Endodermal cell (in vitro differentiated cells): ENCODE measurements around the gene MSH3. TPM values are rescaled to one million over a fixed set of nuclear protein-coding genes. Genes with fewer than 3 reads are reported as not detected.

Source experiments
- DNase-seq: peaks from one replicate; pipeline ENCODE4 v3.0.0-alpha.2; 2017
- H3K27ac ChIP-seq: 2 replicates; pipeline ENCODE4 v1.5.1; 2013; ENCODE audit warnings: mild to moderate bottlenecking, low read depth, low read length, moderate library complexity
- H3K27me3 ChIP-seq: 2 replicates; pipeline ENCODE4 v1.6.1; 2013; ENCODE audit warnings: mild to moderate bottlenecking, low read length, moderate library complexity; ENCODE audit not compliant: insufficient read depth, control insufficient read depth, poor library complexity, severe bottlenecking
- H3K36me3 ChIP-seq: 2 replicates; pipeline ENCODE4 v1.7.0; 2013; ENCODE audit warnings: mild to moderate bottlenecking, low read length, moderate library complexity; ENCODE audit not compliant: control insufficient read depth, insufficient read depth
- H3K4me1 ChIP-seq: one replicate; pipeline ENCODE4 v1.7.0; 2013; ENCODE audit warnings: low read length; ENCODE audit not compliant: control insufficient read depth, insufficient read depth
- H3K4me3 ChIP-seq: 2 replicates; pipeline ENCODE4 v1.5.1; 2013; ENCODE audit warnings: mild to moderate bottlenecking, low read length, moderate library complexity
- H3K9ac ChIP-seq: 2 replicates; pipeline ENCODE4 v1.6.1; 2013; ENCODE audit warnings: mild to moderate bottlenecking, low read length, moderate library complexity; ENCODE audit not compliant: poor library complexity, severe bottlenecking; ENCODE audit errors: extremely low read depth
- H3K9me3 ChIP-seq: 2 replicates; pipeline ENCODE4 v1.6.1; 2013; ENCODE audit warnings: mild to moderate bottlenecking, low read length, moderate library complexity; ENCODE audit not compliant: control insufficient read depth
- H3K27ac Mint-ChIP-seq: 2 replicates; pipeline ENCODE4 v1.8.0; 2020; ENCODE audit warnings: mixed read lengths
- H3K27me3 Mint-ChIP-seq: 2 replicates; pipeline ENCODE4 v1.8.0; 2021; ENCODE audit warnings: mild to moderate bottlenecking, mixed read lengths; ENCODE audit not compliant: insufficient read depth
- H3K36me3 Mint-ChIP-seq: 2 replicates; pipeline ENCODE4 v1.8.0; 2020; ENCODE audit warnings: low read depth, mixed read lengths
- H3K4me1 Mint-ChIP-seq: 2 replicates; pipeline ENCODE4 v1.8.0; 2020; ENCODE audit warnings: mixed read lengths
- H3K4me3 Mint-ChIP-seq: 2 replicates; pipeline ENCODE4 v1.8.0; 2020; ENCODE audit warnings: mild to moderate bottlenecking, moderate library complexity, mixed read lengths
- H3K9me3 Mint-ChIP-seq: 2 replicates; pipeline ENCODE4 v1.8.0; 2020; ENCODE audit warnings: mild to moderate bottlenecking, mixed read lengths
- CTCF ChIP-seq: fragments of 200-600 bp; sonication (generic); conservative IDR thresholded peaks from 2 replicates; pipeline ENCODE4 v1.5.0; 2021; ENCODE audit warnings: antibody characterized with exemption, mild to moderate bottlenecking
- WGBS, 2 experiments: methylation state at CpG; one replicate each; pipeline versions ENCODE4 v1.1.5 to v1.1.7; 2013; ENCODE audit warnings: missing lambda C conversion rate in 2 of 2, mixed read lengths in 1 of 2; ENCODE audit not compliant: insufficient coverage in 1 of 2, insufficient read length in 1 of 2; 5-methylcytosine and 5-hydroxymethylcytosine counted together
- total RNA-seq, 2 donors: library from RNA; stranded (reverse); fragmentation: NEBNext Ultra II Directional in 1 of 2; extraction: Animal tissue kit (Norgen Biotek cat#: 25700) in 1 of 2; gene quantifications; 2 replicates in 1 of 2; 3 replicates in 1 of 2; pipeline ENCODE4 v1.2.1, GENCODE V29; 2021

Gene MSH3
- total RNA-seq, 2 donors from 2014 or later = 17.3 to 25.2 TPM

GRCh38 chr5:80720181-80720580 is 65.7 kb downstream of the MSH3 start:
- no peak overlapping the region for H3K4me3 Mint-ChIP-seq
- H3K27me3 Mint-ChIP-seq = no peaks in the 10 kb centered on the region
- Histone ChIP-seq H3K4me1 (no peaks in the 10 kb centered on the region), H3K27me3 (no peaks in the 10 kb centered on the region), H3K36me3 (peaks cover 23% of the 10 kb centered on the region), H3K27ac (no peak overlapping the region), H3K4me3 (no peak overlapping the region), H3K9ac (no peak overlapping the region), H3K9me3 (peaks cover 30% of the 10 kb centered on the region)
- H3K27ac Mint-ChIP-seq = no peak overlapping the region
- H3K9me3 Mint-ChIP-seq = peaks cover 18% of the 10 kb centered on the region
- H3K36me3 Mint-ChIP-seq = peaks cover 43% of the 10 kb centered on the region
- TF ChIP-seq CTCF = no peak
- DNase-seq = no peak
- H3K4me1 Mint-ChIP-seq = peaks cover 5% of the 10 kb centered on the region
- WGBS, 2 experiments = 86 to 96% methylated on average over 1 to 2 of the region's 2 CpGs

- no peaks in the 10 kb centered on the region for H3K4me1 Mint-ChIP-seq
- Histone ChIP-seq H3K36me3 (peaks cover 42% of the 10 kb centered on the region), H3K9me3 (peaks cover 27% of the 10 kb centered on the region), H3K4me3 (no peak overlapping the region), H3K9ac (no peak overlapping the region), H3K27ac (no peak overlapping the region), H3K27me3 (no peaks in the 10 kb centered on the region), H3K4me1 (no peaks in the 10 kb centered on the region)
- TF ChIP-seq CTCF = no peak
- peaks cover 50% of the 10 kb centered on the region for H3K36me3 Mint-ChIP-seq
- H3K4me3 Mint-ChIP-seq = no peak overlapping the region
- H3K9me3 Mint-ChIP-seq = peaks cover 18% of the 10 kb centered on the region
- H3K27me3 Mint-ChIP-seq = no peaks in the 10 kb centered on the region
- no peak for DNase-seq
- H3K27ac Mint-ChIP-seq = no peak overlapping the region
- WGBS, 2 experiments = 90 to 93% methylated on average over 4 to 5 of the region's 7 CpGs
Measured at GRCh38 chr5:80722916-80723315, 68.5 kb downstream of the MSH3 start.

GRCh38 chr5:80725446-80725845 is 71.0 kb downstream of the MSH3 start:
- H3K9me3 Mint-ChIP-seq = peaks cover 2% of the 10 kb centered on the region
- H3K27ac ChIP-seq = no peak overlapping the region
- TF ChIP-seq CTCF = no peak
- peaks cover 36% of the 10 kb centered on the region for H3K36me3 ChIP-seq
- DNase-seq = no peak
- H3K36me3 Mint-ChIP-seq = peaks cover 44% of the 10 kb centered on the region
- peaks cover 9% of the 10 kb centered on the region for H3K9me3 ChIP-seq
- H3K4me3 Mint-ChIP-seq = no peak overlapping the region
- H3K9ac ChIP-seq = no peak overlapping the region
- WGBS, 2 experiments = 92 to 95% methylated on average over 4 to 6 of the region's 6 CpGs
- H3K27me3 Mint-ChIP-seq = no peaks in the 10 kb centered on the region
- H3K4me3 ChIP-seq = no peak overlapping the region
- no peaks in the 10 kb centered on the region for H3K4me1 Mint-ChIP-seq
- no peak overlapping the region for H3K27ac Mint-ChIP-seq
- no peaks in the 10 kb centered on the region for H3K4me1 ChIP-seq
- no peaks in the 10 kb centered on the region for H3K27me3 ChIP-seq
